GM21717 (cell line): ENCODE measurements around the gene PNPLA6.

Source experiments
- ATAC-seq: cut with Tn5 transposase; IDR thresholded peaks from one replicate; pipeline ENCODE4 v1.9.1; 2021; ENCODE audit warnings: mild to moderate bottlenecking, moderate library complexity; ENCODE audit not compliant: unreplicated experiment

PNPLA6 gene

GRCh38 chr19:7595466-7596133 is 60.1 kb downstream of the PNPLA6 start, which contains the start of gene CAMSAP3:
TSS of gene CAMSAP3 (plus strand) at chr19:7595863. CDS start at chr19:7596003, 140 bp downstream.
- ATAC-seq: no peak

GRCh38 chr19:7596211-7596937 is 60.9 kb downstream of the PNPLA6 start:
- no peak for ATAC-seq

GRCh38 chr19:7597689-7598088 is 62.2 kb downstream of the PNPLA6 start:
- no peak for ATAC-seq

GRCh38 chr19:7598180-7598579 is 62.7 kb downstream of the PNPLA6 start:
- no peak for ATAC-seq

- no peak for ATAC-seq
Observed at GRCh38 chr19:7600721-7601120, 65.2 kb downstream of the PNPLA6 start.

GRCh38 chr19:7602240-7602934 is 66.9 kb downstream of the PNPLA6 start:
- no peak for ATAC-seq

GRCh38 chr19:7602935-7603497 is 67.5 kb downstream of the PNPLA6 start:
- ATAC-seq: no peak

GRCh38 chr19:7603919-7604318 is 68.4 kb downstream of the PNPLA6 start:
- ATAC-seq: no peak

GRCh38 chr19:7605490-7606222 is 70.1 kb downstream of the PNPLA6 start:
- ATAC-seq: no peak

GRCh38 chr19:7606289-7606688 is 70.8 kb downstream of the PNPLA6 start:
- no peak for ATAC-seq

- no peak for ATAC-seq
Observed at GRCh38 chr19:7607212-7607873, 71.8 kb downstream of the PNPLA6 start.

GRCh38 chr19:7607874-7608560 is 72.5 kb downstream of the PNPLA6 start:
- ATAC-seq: no peak

GRCh38 chr19:7610491-7611240 is 75.1 kb downstream of the PNPLA6 start:
- no peak for ATAC-seq
